Heart left ventricle (tissue), 16 donors: ENCODE results near the gene DAAM2. TPM values are rescaled to one million over a fixed set of nuclear protein-coding genes. Genes with fewer than 3 reads are reported as not detected.

ENCODE experiments used
- ATAC-seq, 4 donors: fragments of 200-7000 bp; cut with Tn5 transposase; one replicate each; pipeline ENCODE4 v1.9.1; 2020 to 2022; ENCODE audit warnings: moderate library complexity in 4 of 4, mild to moderate bottlenecking in 3 of 4, moderate number of reproducible peaks in 1 of 4
- DNase-seq, 5 donors: peaks; one replicate each; pipeline ENCODE4 v3.0.0-alpha.2; 2020
- H3K27ac ChIP-seq, 12 donors: fragments of 200-600 bp; sonication (generic) in 4 of 12; one replicate each; pipeline versions ENCODE4 v1.5.0 to v1.8.0; 2016 to 2022; ENCODE audit warnings: mild to moderate bottlenecking in 2 of 12
- H3K27me3 ChIP-seq, 9 donors: fragments of 200-600 bp; sonication (generic) in 2 of 9; one replicate each; pipeline versions ENCODE4 v1.5.1 to v1.8.0; 2016 to 2022; ENCODE audit warnings: mild to moderate bottlenecking in 3 of 9
- H3K36me3 ChIP-seq, 9 donors: fragments of 200-600 bp; sonication (generic) in 2 of 9; one replicate each; pipeline versions ENCODE4 v1.5.0 to v1.8.0; 2018 to 2022; ENCODE audit warnings: mild to moderate bottlenecking in 2 of 9
- H3K4me1 ChIP-seq, 12 donors: fragments of 200-600 bp; sonication (generic) in 4 of 12; one replicate each; pipeline versions ENCODE4 v1.5.0 to v1.8.0; 2016 to 2022; ENCODE audit warnings: mild to moderate bottlenecking in 3 of 12
- H3K4me3 ChIP-seq, 12 donors: fragments of 200-600 bp; sonication (generic) in 4 of 12; one replicate each; pipeline versions ENCODE4 v1.5.0 to v1.8.0; 2017 to 2022; ENCODE audit warnings: mild to moderate bottlenecking in 9 of 12, moderate library complexity in 4 of 12
- H3K9me3 ChIP-seq, 12 donors: fragments of 200-600 bp; sonication (generic) in 4 of 12; one replicate each; pipeline versions ENCODE4 v1.5.0 to v1.8.0; 2016 to 2022; ENCODE audit warnings: mild to moderate bottlenecking in 1 of 12
- POLR2A ChIP-seq, 2 donors: fragments of 450-650 bp; IDR thresholded peaks; one replicate each; pipeline ENCODE4 v1.6.1; 2017; ENCODE audit warnings: antibody characterized with exemption in 2 of 2, mild to moderate bottlenecking in 2 of 2, moderate library complexity in 2 of 2
- WGBS, 4 donors: extraction: QIAGEN DNeasy Blood & Tissue Kit in 2 of 4; methylation state at CpG; one replicate each; pipeline versions ENCODE4 v1.1.5 to v1.1.7; 2013 to 2018; 5-methylcytosine and 5-hydroxymethylcytosine counted together
- intact Hi-C, 10 donors: fragments of 100-400 bp; cut with DNase I; formaldehyde crosslinking; loops; one replicate each; pipeline versions ENCODE4 v1.11.1 to v1.14.2; 2022
- polyA plus RNA-seq, 2 donors: library from polyadenylated mRNA; stranded (reverse); fragments of 200-250 nt; gene quantifications; one replicate each; pipeline ENCODE4 v1.2.3, GENCODE V29; 2013
- total RNA-seq, 9 donors: library from RNA; depleted of rRNA in 2 of 9; stranded (reverse); fragments of >200 nt in 2 of 9; fragmentation: NEBNext Ultra II Directional in 3 of 9; extraction: Animal tissue kit (Norgen Biotek cat#: 25700) in 3 of 9; gene quantifications; one replicate each; pipeline versions ENCODE4 v1.1.0 to v1.2.4, GENCODE V29; 2016 to 2023
- TF ChIP-seq, protein P1 (sequence below), 12 donors: fragments of 200-600 bp; sonication (generic) in 4 of 12; IDR thresholded peaks; one replicate each; pipeline versions ENCODE4 v1.5.0 to v1.8.0; 2018 to 2022; ENCODE audit warnings: antibody characterized with exemption in 12 of 12, mild to moderate bottlenecking in 5 of 12
- donor health status: ischemic (EF 13 %, LVEDD 7.1; RV severe dilation, severe dysfunction).
- donor health status: healthy with polysubstance abuse.
- donor health status: DM: no; HTN: yes; CAD: no.
- donor health status: DM: no; HTN: no; CAD: no.
- donor health status: ischemic (EF 25% LVEDD 6.9; RV normal size, moderate dysfunction).
- donor health status: ischemic (EF 25% LVEDD 5.7; RV mildly dilated, moderate dysfunction).
- donor health status: healthy.
- donor health status: DM: yes; HTN: yes; CAD: no.
- donor health status: ischemic (EF 35%, LVEDD 5.7; RV mildly dilated, moderate dysfunction).
- donor health status: nonischemic (EF 11% LVEDD 7.7; RV severe dilation, severe dysfunction).
- donor health status: DM: yes; HTN: yes; CAD: no.
- donor health status: PGD.
- donor health status: ischemic (EF 29% LVEDD 5.4; RV normal size, mild dysfunction).
- donor health status: nonischemic (EF 23%, LVEDD 6.1; RV moderate dilation, normal function).

Gene DAAM2
- total and polyA plus RNA-seq, 11 donors, result 6.4 to 20.9 (median 13.6) TPM

- Histone ChIP-seq H3K9me3 (no peaks in the 10 kb centered on the region), H3K27me3 (no peaks in the 10 kb centered on the region), H3K4me3 (no peak overlapping the region), H3K36me3 (peaks cover 0 to 16% (median 0%) of the 10 kb centered on the region in 9 donors), H3K27ac (no peak overlapping the region), H3K4me1 (peaks cover 0 to 54% (median 22%) of the 10 kb centered on the region in 12 donors)
- TF ChIP-seq POLR2A (IDR thresholded peaks at IDR 0.05), result no peak
- TF ChIP-seq, protein P1, sequence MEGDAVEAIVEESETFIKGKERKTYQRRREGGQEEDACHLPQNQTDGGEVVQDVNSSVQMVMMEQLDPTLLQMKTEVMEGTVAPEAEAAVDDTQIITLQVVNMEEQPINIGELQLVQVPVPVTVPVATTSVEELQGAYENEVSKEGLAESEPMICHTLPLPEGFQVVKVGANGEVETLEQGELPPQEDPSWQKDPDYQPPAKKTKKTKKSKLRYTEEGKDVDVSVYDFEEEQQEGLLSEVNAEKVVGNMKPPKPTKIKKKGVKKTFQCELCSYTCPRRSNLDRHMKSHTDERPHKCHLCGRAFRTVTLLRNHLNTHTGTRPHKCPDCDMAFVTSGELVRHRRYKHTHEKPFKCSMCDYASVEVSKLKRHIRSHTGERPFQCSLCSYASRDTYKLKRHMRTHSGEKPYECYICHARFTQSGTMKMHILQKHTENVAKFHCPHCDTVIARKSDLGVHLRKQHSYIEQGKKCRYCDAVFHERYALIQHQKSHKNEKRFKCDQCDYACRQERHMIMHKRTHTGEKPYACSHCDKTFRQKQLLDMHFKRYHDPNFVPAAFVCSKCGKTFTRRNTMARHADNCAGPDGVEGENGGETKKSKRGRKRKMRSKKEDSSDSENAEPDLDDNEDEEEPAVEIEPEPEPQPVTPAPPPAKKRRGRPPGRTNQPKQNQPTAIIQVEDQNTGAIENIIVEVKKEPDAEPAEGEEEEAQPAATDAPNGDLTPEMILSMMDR (IDR thresholded peaks at IDR 0.05), result no peak
- intact Hi-C loops, result no loop called here
- DNase-seq (no peak), ATAC-seq (no peak)
- WGBS, 4 donors, result 82 to 90% (median 83%) methylated on average over 3 of the region's 3 CpGs
These were observed 23.2 kb downstream of the DAAM2 start for GRCh38 chr6:39815356-39815755.

- no peaks in the 10 kb centered on the region for H3K9me3 ChIP-seq
- ATAC-seq, result no peak
- 73 to 81% (median 76%) methylated on average over 7 of the region's 7 CpGs for WGBS, 4 donors
- TF ChIP-seq POLR2A (IDR thresholded peaks at IDR 0.05), result no peak
- TF ChIP-seq, protein P1 (IDR thresholded peaks at IDR 0.05), result no peak
- H3K4me1 ChIP-seq, result peaks cover 0 to 54% (median 19%) of the 10 kb centered on the region in 12 donors
- intact Hi-C loops, result no loop called here
- no peak overlapping the region for H3K4me3 ChIP-seq
- DNase-seq, result no peak
- peak overlapping the region in 1 of 12 donors; percentile 55 for H3K27ac ChIP-seq
- H3K27me3 ChIP-seq, result no peaks in the 10 kb centered on the region
- peaks cover 0 to 16% (median 0%) of the 10 kb centered on the region in 9 donors for H3K36me3 ChIP-seq
These were observed 24.6 kb downstream of the DAAM2 start for GRCh38 chr6:39816747-39817146.

DNA sequence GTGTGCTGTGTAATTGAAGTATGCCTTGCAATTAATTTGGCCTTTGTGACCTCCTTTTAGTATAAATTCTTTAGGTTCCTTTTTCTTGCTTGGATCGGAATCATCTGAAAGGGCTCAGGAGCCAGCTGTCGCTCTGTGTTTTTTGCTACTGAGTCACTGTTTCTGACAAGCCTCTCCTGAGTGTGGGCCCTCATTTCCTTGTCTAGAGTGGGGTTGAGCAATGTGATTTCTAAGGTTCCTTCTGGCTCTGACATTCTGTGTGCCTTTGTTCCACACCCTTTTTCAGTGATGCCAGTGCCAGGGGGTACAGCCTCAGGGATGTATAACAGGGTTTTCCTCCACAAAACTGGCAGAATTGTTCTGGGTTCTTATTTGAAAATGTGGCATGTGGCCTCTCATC lies 26.5 kb downstream of the DAAM2 start:
- WGBS, 4 donors, result 79 to 86% (median 82%) methylated on average over 2 of the region's 2 CpGs
- Histone ChIP-seq H3K27me3 (no peaks in the 10 kb centered on the region), H3K4me3 (no peak overlapping the region), H3K27ac (peak overlapping the region in 6 of 12 donors; percentile 24 to 78 (median 50)), H3K36me3 (peaks cover 0 to 16% (median 0%) of the 10 kb centered on the region in 9 donors), H3K4me1 (peaks cover 0 to 58% (median 17%) of the 10 kb centered on the region in 12 donors), H3K9me3 (no peaks in the 10 kb centered on the region)
- TF ChIP-seq POLR2A (IDR thresholded peaks at IDR 0.05), result no peak
- TF ChIP-seq, protein P1 (IDR thresholded peaks at IDR 0.05), result no peak
- peak in 1 of 5 donors; percentile 33 for DNase-seq
- peak in 2 of 4 donors; percentile 22 to 26 for ATAC-seq
- intact Hi-C loops, result no loop called here

DNA sequence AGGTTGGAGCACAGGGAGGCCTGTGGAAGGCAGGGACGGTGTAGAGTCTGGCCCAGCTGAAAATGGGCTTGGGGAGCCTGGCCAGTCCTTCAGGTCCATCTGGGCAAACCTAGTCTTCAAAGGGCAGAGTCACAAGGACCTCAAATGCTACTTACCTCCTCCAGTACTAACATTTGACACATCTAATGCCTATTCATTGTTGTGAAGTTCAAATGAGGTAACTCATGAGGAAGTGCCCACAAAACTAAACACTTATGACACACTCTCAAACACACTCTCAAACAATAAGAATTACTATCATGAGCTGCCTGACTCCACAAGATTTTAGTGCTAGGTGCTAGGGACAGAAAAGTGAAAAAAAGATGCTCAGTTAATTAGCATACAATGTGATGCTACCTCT lies 27.1 kb downstream of the DAAM2 start:
- peaks cover 0 to 61% (median 22%) of the 10 kb centered on the region in 12 donors for H3K4me1 ChIP-seq
- ATAC-seq (peak in 1 of 4 donors; percentile 8), DNase-seq (no peak)
- TF ChIP-seq, protein P1 (IDR thresholded peaks at IDR 0.05), result no peak
- no peak for TF ChIP-seq POLR2A (IDR thresholded peaks at IDR 0.05)
- peak overlapping the region in 8 of 12 donors; percentile 5 to 78 (median 32) for H3K27ac ChIP-seq
- no peaks in the 10 kb centered on the region for H3K27me3 ChIP-seq
- 68 to 86% (median 77%) methylated on average over 1 of the region's 1 CpG for WGBS, 4 donors
- intact Hi-C loops, result no loop called here
- no peak overlapping the region for H3K4me3 ChIP-seq
- H3K36me3 ChIP-seq, result peaks cover 0 to 16% (median 0%) of the 10 kb centered on the region in 9 donors
- H3K9me3 ChIP-seq, result no peaks in the 10 kb centered on the region
